Left renal cortex interstitium (tissue), 4 donors: ENCODE data around the gene RANBP9. TPM values are rescaled to one million over a fixed set of nuclear protein-coding genes. Genes with fewer than 3 reads are reported as not detected.

Source experiments
- DNase-seq, 4 donors: peaks; one replicate each; pipeline ENCODE4 v3.0.0-alpha.2; 2013; ENCODE audit warnings: low read depth in 4 of 4, low spot score in 2 of 4, missing footprints in 1 of 4
- polyA plus RNA-seq, 4 donors: library from polyadenylated mRNA; unstranded; fragments of 120-200 nt; gene quantifications; one replicate each; pipeline ENCODE4 v1.2.1, GENCODE V29; 2013; ENCODE audit not compliant: insufficient read length in 4 of 4

RANBP9 gene
- polyA plus RNA-seq, 4 donors, result 42.5 to 48.3 (median 47.6) TPM

GRCh38 chr6:13605634-13606033, 106.0 kb downstream of the RANBP9 start:
- no peak for DNase-seq

DNA sequence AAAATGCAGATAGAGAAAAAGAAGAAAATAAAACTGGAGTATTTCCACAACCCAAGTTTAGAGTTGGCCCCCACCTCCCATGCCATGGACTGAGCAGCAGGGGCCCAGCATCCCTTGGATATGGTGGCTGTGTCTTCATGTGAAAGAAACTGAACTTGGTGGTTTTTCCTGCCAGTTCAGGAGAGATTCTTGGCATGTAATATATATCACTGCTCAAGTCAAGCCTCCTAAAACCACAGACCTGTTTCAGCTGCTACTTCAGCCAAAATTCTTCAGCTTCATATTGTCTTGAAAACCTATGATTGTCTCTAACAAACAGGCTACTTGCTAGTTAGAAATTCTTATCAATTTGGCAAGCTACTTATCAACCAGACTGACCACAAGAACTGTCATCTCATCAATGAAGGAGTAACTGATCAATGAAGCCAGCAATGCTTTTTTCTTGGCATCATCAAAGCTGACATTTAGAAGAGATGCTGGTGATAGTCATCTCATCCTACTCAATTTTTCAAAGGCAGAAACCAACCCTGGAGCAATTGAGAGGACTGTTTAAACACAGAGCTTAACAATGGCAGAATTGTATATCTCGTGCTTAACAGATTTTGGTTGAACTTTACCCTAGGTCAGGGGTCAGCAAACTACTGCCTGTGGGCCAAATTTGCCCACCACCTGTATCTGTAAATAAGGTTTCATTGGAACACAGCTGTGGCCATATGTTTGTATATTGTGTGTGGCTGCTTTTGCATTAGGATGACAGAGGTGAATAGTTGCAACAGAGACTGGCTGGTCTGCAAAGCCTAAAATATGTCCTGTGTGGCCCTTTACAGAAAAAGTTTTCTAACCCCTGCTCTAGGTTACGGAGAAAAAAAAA, 106.9 kb downstream of the RANBP9 start:
- DNase-seq, result no peak

DNA sequence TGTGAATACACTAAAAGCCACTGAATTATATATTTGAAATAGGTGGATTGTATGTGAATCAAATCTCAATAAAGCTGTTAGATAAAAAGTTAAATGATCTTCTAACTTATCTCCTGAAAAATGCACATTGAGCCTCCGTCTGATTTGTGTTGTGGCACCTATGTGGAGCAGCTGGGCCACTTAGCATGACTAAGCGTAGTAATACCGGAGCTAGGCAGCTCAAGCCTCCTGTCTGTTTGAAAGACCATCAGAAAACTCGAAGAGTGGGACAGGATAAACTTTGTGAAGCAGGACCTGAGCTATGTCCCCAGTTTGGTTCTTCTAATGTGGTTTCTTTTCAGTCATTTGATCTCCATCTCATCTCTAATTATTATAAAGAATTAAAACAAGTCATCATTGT, 107.5 kb downstream of the RANBP9 start:
- DNase-seq, result no peak

DNA sequence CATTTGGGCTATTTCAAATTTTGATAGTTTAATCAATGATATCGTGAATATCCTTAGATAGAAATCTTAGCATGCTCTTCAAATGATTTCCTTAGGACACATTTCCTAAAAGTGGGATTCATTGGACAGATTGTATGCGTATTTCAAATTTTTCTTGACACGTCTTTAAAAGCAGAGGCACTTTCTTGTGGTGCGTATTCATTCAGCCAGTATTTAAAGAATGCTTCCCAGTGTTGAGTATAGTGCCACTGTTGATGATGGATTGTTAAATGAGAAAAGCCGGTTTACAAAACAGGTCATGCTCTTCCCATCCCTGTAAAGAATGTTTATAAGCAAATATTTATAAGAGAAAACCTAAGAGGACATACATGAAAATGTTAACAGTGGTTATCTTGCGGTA, 111.6 kb downstream of the RANBP9 start:
- DNase-seq, result no peak

GRCh38 chr6:13597073-13597472, 114.6 kb downstream of the RANBP9 start:
- DNase-seq, result no peak

DNA sequence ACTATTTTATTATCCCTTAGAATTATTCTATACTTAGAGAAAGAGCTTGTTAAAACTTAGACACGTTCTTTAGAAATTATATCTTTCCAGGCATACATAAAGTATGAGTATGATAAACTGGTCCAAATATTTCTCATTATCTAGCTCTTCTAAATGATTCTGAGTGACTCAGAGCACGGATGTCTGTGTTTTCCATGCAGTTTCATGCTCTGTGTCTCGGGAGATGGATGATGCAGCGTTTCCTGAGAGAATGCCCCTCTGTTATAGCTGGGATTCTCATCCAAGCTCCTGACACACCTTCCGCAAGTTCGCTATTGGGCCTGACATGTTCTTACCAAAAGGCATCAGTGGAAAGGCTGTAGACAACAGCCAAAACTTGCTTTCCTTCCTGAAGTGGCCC, 117.9 kb downstream of the RANBP9 start:
- no peak for DNase-seq

DNA sequence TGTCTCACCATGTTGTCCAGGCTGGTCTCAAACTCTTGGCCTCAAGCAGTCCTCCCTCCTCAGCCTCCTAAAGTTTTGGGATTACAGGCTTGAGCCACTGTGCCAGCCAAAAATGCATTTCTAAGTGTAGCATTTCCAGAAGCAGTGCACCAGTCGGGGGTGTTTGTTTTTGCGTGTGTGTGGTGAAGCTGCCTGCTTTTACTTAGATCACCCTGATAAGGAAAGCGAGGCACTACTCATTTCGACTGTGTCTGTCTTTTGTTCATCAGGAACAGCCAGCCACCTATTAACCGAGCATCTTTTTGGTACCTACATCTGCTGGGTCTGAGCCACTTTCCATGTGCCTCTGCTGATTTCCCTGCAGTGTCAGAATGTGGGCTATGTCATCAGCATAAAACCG, 118.5 kb downstream of the RANBP9 start:
- no peak for DNase-seq

DNA sequence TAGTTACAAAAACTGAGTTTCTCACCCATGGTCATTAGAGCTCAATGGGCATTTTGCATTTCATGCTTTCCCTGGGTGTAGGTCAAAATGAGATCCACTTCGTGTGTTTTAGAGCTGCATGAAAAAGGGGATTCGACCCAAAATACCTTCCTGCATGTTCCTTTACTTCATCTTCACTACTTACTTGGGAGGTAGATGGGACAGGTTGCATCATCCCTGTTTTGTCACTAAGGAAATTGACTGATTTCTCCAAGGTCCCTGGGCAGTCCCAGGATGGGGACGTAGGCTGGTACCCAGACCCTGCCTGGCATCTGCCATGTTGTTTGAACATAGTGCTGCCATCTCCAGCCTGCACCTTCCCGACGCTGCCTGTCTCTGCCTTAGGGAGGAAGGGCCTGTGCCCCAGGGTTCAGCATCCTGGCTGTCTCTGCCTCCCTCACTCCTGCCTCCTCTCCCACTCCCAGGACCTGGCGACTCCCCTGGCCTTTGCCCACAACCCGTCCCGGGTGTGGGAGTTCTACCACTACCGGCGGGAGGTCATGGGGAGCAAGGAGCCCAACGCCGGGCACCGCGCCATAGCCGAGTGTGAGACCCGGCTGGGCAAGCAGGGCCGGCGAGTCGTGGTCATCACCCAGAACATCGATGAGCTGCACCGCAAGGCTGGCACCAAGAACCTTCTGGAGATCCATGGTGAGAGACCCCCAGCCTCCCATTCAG, 120.3 kb downstream of the RANBP9 start:
- no peak for DNase-seq

DNA sequence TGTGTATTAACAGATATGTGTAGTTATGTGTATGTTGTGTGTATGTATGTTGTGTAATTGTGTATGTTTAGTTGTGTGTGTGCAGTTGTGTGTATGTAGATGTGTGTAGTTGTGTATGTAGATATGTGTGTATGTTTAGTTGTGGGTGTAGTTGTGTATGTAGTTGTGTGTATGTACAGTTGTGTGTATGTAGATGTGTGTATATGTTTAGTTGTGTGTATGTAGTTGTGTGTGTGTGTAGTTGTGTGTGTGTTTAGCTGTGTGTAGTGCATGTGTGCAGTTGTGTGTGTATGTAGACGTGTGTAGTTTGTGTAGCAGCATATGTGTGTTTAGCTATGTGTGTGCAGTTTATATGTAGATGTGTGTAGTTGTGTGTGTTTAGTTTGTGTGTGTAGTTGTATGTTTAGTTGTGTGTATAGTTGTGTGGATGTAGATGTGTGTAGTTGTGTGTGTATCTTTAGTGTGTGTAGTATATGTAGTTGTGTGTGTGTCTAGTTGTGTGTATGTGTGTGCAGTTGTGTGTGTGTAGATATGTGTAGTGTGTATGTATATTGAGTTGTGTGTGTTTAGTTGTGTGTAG, 121.0 kb downstream of the RANBP9 start:
- no peak for DNase-seq

- no peak for DNase-seq
These were observed 121.8 kb downstream of the RANBP9 start for GRCh38 chr6:13589801-13590200.

DNA sequence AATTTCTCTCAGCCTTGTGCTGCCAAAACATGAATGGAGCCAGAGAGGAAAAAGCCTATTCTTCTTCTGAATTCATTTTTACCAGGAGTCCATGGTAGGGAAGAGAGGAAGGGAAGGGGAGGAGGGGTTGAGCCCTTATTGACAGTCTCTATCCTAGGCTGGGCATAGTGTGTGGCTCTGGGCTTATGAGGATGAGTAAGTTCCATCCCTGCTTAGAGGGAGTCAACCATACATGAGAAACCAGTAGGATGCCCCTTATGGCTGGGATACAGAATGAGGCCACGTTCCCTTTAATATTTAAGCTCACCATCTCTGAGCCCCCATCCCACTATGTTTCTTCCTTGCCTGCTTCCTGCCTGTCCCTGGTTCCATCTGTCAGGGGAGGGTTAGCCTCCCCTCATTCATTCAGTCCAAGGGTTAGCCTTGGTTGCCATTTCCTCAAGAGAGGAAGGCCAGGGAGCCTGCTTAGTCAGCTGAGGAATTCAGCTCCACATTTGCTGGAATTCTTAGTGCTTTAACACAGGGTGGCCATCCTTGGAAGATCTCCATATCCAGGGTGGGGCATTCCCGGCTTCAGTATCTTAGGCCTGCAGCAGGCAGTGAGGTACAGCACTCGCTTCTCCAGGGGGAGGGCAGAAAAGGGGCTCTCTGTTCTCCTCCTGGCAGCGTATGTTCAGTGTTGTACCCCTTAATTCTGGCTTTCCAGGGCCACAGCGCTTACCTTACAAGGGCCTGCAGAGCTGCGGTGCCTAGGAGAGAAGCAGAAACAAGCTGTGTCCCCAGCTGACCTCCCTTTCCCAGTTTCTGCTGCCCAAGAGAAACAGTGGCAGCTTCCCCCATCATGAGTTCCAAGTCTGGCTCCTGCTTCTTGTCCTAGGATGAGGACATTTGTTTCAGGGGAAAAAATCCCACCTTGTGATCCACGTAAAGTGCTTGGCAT, 124.8 kb downstream of the RANBP9 start:
- no peak for DNase-seq

GRCh38 chr6:13581700-13582229, 129.9 kb downstream of the RANBP9 start:
- no peak for DNase-seq

DNA sequence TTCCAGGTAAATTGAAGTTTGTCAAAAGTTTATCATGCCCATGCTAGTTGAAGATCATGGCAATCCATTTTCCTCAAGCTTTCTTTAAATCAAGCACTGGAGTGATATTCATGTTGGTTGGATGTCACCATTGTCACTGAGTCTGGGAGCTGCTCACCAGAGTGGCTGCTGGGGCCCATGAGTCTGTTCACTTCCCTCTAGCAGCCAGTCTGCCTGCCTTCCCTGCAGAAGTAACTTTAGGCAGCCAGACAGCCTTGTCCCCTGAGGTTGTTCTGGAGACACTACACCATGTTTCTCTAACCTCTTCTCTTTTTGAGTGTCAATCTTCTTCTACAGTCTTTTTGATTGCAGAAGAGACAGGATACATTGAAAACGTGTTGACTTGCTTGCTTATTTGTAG, 131.7 kb downstream of the RANBP9 start:
- no peak for DNase-seq

GRCh38 chr6:13577926-13578325, 133.7 kb downstream of the RANBP9 start:
- no peak for DNase-seq

GRCh38 chr6:13576017-13576416, 135.6 kb downstream of the RANBP9 start:
- DNase-seq, result no peak

DNA sequence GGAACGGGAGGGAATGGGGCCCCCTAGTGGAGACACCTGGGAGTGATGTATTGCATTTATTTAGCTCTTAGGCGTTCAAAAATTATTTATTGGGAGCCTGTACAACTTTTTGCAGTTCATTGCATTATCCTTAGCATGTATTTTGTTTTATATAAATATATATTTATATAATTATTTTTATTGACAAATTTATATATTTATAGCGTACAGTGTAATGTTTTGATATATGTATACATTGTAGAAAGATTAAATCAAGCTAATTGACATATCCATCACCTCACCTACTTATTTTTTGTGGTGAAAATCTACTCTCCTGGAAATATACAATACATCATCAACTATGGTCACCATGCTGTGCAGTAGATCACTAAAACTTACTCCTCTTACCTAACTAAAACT, 136.3 kb downstream of the RANBP9 start:
- DNase-seq, result no peak

GRCh38 chr6:13574571-13575376, 136.9 kb downstream of the RANBP9 start, which contains the start of gene SIRT5:
Gene SIRT5, plus strand, starts transcription at chr6:13574601. Its CDS starts 9,510 bp downstream, at chr6:13584111.
- DNase-seq, result peak; percentile 56 to 70 (median 64)

GRCh38 chr6:13574149-13574570, 137.5 kb downstream of the RANBP9 start:
- peak; percentile 77 to 91 (median 85) for DNase-seq

DNA sequence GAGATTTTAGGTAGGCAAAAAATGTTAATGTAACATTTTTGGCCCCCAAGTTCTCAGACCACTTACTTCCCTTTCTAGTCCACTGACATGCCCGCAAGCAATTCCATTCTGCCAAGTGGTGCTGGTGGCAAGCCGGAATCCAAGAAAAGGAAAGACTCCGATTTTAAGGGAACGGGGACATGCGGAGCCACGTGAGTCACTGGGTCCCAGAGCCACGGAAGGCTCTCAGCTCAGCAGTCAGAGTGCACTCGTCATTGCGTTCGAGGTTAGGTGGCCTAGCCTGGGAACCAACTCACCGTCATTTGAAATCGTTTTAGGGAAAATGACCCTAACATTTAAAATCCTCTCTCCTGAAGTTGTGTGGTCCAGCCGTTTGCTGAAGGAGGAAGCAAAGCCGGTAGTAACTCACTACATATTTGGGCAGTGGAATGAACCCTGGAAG, 137.9 kb downstream of the RANBP9 start:
- DNase-seq, result no peak
